ACC112 (cell line): Measurements from ENCODE around the gene AUP1.
A peak's percentile ranks its signal among the peaks of the same experiment; 100 is the strongest.

Experiments used
- H2AFZ ChIP-seq: fragments of 200-600 bp; sonication (generic); one replicate; pipeline ENCODE4 v1.6.0; 2017; ENCODE audit warnings: antibody characterized with exemption, low read length; ENCODE audit not compliant: unreplicated experiment
- H3K27ac ChIP-seq: fragments of 200-600 bp; sonication (generic); 2 replicates; pipeline ENCODE4 v1.5.1; 2014; ENCODE audit warnings: low read depth, mild to moderate bottlenecking, antibody characterized with exemption, low read length, moderate library complexity
- H3K27me3 ChIP-seq: fragments of 200-600 bp; sonication (generic); 2 replicates; pipeline ENCODE4 v1.6.1; 2014; ENCODE audit warnings: mild to moderate bottlenecking, antibody characterized with exemption, low read length, moderate library complexity, mixed read lengths; ENCODE audit not compliant: insufficient read depth
- H3K36me3 ChIP-seq: fragments of 200-600 bp; sonication (generic); 2 replicates; pipeline ENCODE4 v1.6.1; 2016; ENCODE audit warnings: mild to moderate bottlenecking, antibody characterized with exemption, low read length, moderate library complexity, mixed read lengths; ENCODE audit not compliant: insufficient read depth
- H3K4me1 ChIP-seq: fragments of 200-600 bp; sonication (generic); one replicate; pipeline ENCODE4 v1.6.1; 2016; ENCODE audit warnings: low read length, mixed read lengths; ENCODE audit not compliant: insufficient read depth, unreplicated experiment, control insufficient read depth
- H3K4me3 ChIP-seq: fragments of 200-600 bp; sonication (generic); 2 replicates; pipeline ENCODE4 v1.5.1; 2014; ENCODE audit warnings: mild to moderate bottlenecking, low read depth, low read length
- H3K79me2 ChIP-seq: fragments of 200-600 bp; sonication (generic); one replicate; pipeline ENCODE4 v1.6.0; 2016; ENCODE audit warnings: low read length; ENCODE audit not compliant: control insufficient read depth, unreplicated experiment, insufficient read depth

AUP1 gene

GRCh38 chr2:74511104-74511989 is 18.2 kb downstream of the AUP1 start:
- H3K27me3 ChIP-seq = peaks cover 47% of the 10 kb centered on the region
- H3K36me3 ChIP-seq = no peaks in the 10 kb centered on the region
- H3K4me3 ChIP-seq = no peak overlapping the region
- H3K79me2 ChIP-seq = no peaks in the 10 kb centered on the region
- H3K27ac ChIP-seq = no peak overlapping the region
- H3K4me1 ChIP-seq = peaks cover 11% of the 10 kb centered on the region
- H2AFZ ChIP-seq = no peak overlapping the region

GRCh38 chr2:74510272-74510671 is 19.2 kb downstream of the AUP1 start:
- peaks cover 37% of the 10 kb centered on the region for H3K27me3 ChIP-seq
- H2AFZ ChIP-seq = no peak overlapping the region
- no peak overlapping the region for H3K4me3 ChIP-seq
- H3K79me2 ChIP-seq = peaks cover 8% of the 10 kb centered on the region
- no peak overlapping the region for H3K27ac ChIP-seq
- peaks cover 19% of the 10 kb centered on the region for H3K4me1 ChIP-seq
- no peaks in the 10 kb centered on the region for H3K36me3 ChIP-seq

- Histone ChIP-seq H2AFZ (peak overlapping the region; percentile 84), H3K27me3 (peaks cover 14% of the 10 kb centered on the region), H3K79me2 (peaks cover 29% of the 10 kb centered on the region), H3K27ac (peak overlapping the region; percentile 97), H3K4me3 (peak overlapping the region; percentile 84), H3K36me3 (no peaks in the 10 kb centered on the region), H3K4me1 (peaks cover 34% of the 10 kb centered on the region)
Observed at GRCh38 chr2:74507926-74508520, 21.5 kb downstream of the AUP1 start.

- Histone ChIP-seq H3K4me3 (peak within 1 kb of the TSS; percentile 84), H3K27me3 (peaks cover 8% of the 10 kb centered on the region), H3K36me3 (no peaks in the 10 kb centered on the region), H3K27ac (peak within 1 kb of the TSS; percentile 97), H2AFZ (peak within 1 kb of the TSS; percentile 84), H3K4me1 (peaks cover 34% of the 10 kb centered on the region), H3K79me2 (peaks cover 30% of the 10 kb centered on the region)
Observed at GRCh38 chr2:74507145-74507925, 22.2 kb downstream of the AUP1 start, which contains the start of gene PCGF1. TSS of gene PCGF1 (minus strand) at chr2:74507695. CDS start at chr2:74507668, 27 bp downstream.

- peak overlapping the region; percentile 76 for H3K4me3 ChIP-seq
- peak overlapping the region; percentile 82 for H3K27ac ChIP-seq
- no peaks in the 10 kb centered on the region for H3K27me3 ChIP-seq
- H3K79me2 ChIP-seq = peaks cover 32% of the 10 kb centered on the region
- peaks cover 34% of the 10 kb centered on the region for H3K4me1 ChIP-seq
- no peaks in the 10 kb centered on the region for H3K36me3 ChIP-seq
- H2AFZ ChIP-seq = no peak overlapping the region
Observed at GRCh38 chr2:74505448-74506246, 23.9 kb downstream of the AUP1 start.

GRCh38 chr2:74504591-74504990 is 24.9 kb downstream of the AUP1 start:
- Histone ChIP-seq H3K4me3 (peak overlapping the region; percentile 76), H3K79me2 (peaks cover 32% of the 10 kb centered on the region), H3K27ac (peak overlapping the region; percentile 82; the same call in 1 of the 2 replicates), H3K4me1 (peaks cover 34% of the 10 kb centered on the region), H3K27me3 (no peaks in the 10 kb centered on the region), H2AFZ (no peak overlapping the region), H3K36me3 (no peaks in the 10 kb centered on the region)

- peak overlapping the region; percentile 76 for H3K4me3 ChIP-seq
- peak overlapping the region; percentile 57 for H2AFZ ChIP-seq
- peaks cover 32% of the 10 kb centered on the region for H3K79me2 ChIP-seq
- H3K36me3 ChIP-seq = no peaks in the 10 kb centered on the region
- H3K4me1 ChIP-seq = peaks cover 34% of the 10 kb centered on the region
- peak overlapping the region; percentile 82 for H3K27ac ChIP-seq
- no peaks in the 10 kb centered on the region for H3K27me3 ChIP-seq
Observed at GRCh38 chr2:74503506-74504475, 25.7 kb downstream of the AUP1 start.

- H3K27me3 ChIP-seq = no peaks in the 10 kb centered on the region
- peaks cover 32% of the 10 kb centered on the region for H3K79me2 ChIP-seq
- H3K4me3 ChIP-seq = peak overlapping the region; percentile 76
- peaks cover 39% of the 10 kb centered on the region for H3K4me1 ChIP-seq
- no peaks in the 10 kb centered on the region for H3K36me3 ChIP-seq
- H2AFZ ChIP-seq = peak overlapping the region; percentile 57
- H3K27ac ChIP-seq = peak overlapping the region; percentile 82
Observed at GRCh38 chr2:74502720-74503505, 26.6 kb downstream of the AUP1 start.
